Activated CD4-positive, alpha-beta T cell treated with anti-CD3 and anti-CD28 coated beads, Interleukin-2, amount 50 U/mL, for 24 hours (primary cell): Measurements from ENCODE around the gene TENT4A.

Experiments
- DNase-seq, 2 donors: peaks; one replicate each; pipeline ENCODE4 v3.0.0-alpha.2; 2020; ENCODE audit warnings: low read depth in 1 of 2, low spot score in 1 of 2

Gene TENT4A

GRCh38 chr5:6792911-6793471 is 79.8 kb downstream of the TENT4A start:
- DNase-seq = no peak

- no peak for DNase-seq
Observed at GRCh38 chr5:6801236-6801635, 88.0 kb downstream of the TENT4A start.

- DNase-seq = no peak
Observed at GRCh38 chr5:6803981-6804550, 90.8 kb downstream of the TENT4A start.

- no peak for DNase-seq
Observed at GRCh38 chr5:6804766-6805501, 91.7 kb downstream of the TENT4A start.

GRCh38 chr5:6805841-6806240 is 92.6 kb downstream of the TENT4A start:
- DNase-seq = no peak
